22Rv1 (cell line): ENCODE measurements around the gene CTXND2.
"Not testable (repeated sequence)": the region's sequence is repeated elsewhere in the genome, so short reads cannot be mapped to it uniquely, and the experiment has no call there.

Experiments
- H3K27ac ChIP-seq: fragments of 450-650 bp; 2 replicates; pipeline ENCODE4 v1.5.1; 2017
- CTCF ChIP-seq: fragments of 450-650 bp; IDR thresholded peaks from 2 replicates; pipeline ENCODE4 v1.5.1; 2017; ENCODE audit warnings: mild to moderate bottlenecking
- ZFX ChIP-seq: fragments of 450-650 bp; IDR thresholded peaks from 2 replicates; pipeline ENCODE4 v1.6.1; 2017; ENCODE audit warnings: antibody characterized with exemption, borderline replicate concordance

Gene CTXND2

DNA sequence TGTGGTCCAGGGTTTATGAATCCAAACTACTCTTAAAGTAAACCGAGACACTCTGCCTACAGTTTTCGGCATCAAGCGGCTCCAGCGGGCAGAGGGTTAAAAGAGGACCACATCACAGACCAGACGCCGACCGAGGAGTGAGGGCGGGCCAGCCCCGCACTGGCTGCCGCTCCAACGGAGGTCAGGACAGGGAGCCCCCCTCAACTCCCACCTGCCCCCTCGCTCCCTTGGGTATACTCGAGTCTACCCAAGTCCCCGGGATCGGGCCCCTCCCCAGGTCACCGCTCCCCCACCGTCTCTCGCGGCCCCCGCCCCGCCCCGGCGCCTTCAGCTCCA, 10.8 kb upstream of the CTXND2 start:
- TF ChIP-seq ZFX (no peak), CTCF (no peak)
- peak overlapping the region; percentile 84 for H3K27ac ChIP-seq

GRCh38 chr1:150878931-150879330, 8.0 kb upstream of the CTXND2 start:
- not testable (repeated sequence) for H3K27ac ChIP-seq

DNA sequence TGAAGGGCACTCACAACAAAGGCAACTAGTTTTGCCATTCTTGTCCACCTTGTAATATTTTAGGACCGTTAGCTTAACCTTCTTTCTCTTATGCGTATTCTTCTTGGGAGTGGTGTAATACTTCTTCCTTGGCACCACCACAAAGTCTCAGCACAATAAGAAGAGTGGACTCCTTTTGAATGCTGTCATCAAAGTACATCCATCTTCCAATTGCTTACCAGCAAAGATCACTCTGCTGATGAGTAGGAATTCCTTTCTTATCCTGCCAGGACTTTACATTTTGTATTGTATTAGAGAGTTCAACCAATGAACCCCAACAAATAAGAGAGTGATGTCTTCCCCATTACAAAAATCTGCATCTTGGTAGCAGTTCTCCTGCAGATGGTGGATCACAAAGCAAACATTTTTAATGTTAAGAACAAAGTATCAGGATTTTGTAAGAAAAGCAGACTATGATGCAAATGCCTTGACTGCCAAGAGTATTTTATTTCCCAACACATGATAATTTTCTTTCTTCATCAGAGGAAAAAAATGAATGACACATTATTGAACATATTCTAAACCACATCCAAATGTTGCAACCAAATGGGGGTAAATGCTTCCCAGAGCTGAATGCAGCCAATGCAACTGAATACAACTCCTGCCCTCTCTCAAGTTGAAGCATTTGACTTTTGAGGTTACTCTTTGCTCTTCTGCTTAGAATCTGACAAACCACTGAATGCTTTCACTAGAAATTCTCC, 5.4 kb upstream of the CTXND2 start:
- H3K27ac ChIP-seq, result no peak overlapping the region
- TF ChIP-seq ZFX, result no peak
- TF ChIP-seq CTCF, result no peak

DNA sequence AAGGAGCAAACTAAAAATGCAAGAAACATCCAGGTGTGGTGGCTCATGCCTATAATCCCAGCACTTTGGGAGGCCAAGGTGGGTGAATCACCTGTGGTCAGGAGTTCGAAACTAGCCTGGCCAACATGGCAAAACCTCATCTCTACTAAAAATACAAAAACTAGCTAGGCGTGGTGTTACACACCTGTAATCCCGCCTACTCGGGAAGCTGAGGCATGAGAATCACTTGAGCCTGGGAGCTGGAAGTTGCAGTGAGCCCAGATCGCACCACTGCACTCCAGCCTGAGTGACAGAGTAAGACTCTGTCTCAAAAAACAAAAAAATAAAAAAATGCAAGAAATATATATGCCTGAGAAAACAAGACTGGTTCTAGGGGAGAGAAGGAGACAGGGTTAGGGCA, 3.8 kb upstream of the CTXND2 start:
- H3K27ac ChIP-seq, result not testable (repeated sequence)

GRCh38 chr1:150888727-150889126, 1.8 kb downstream of the CTXND2 start:
- TF ChIP-seq ZFX (no peak), CTCF (no peak)

GRCh38 chr1:150890033-150890416, 3.1 kb downstream of the CTXND2 start:
- no peak overlapping the region for H3K27ac ChIP-seq
- TF ChIP-seq ZFX, result no peak
- TF ChIP-seq CTCF, result no peak

More at GRCh38 chr1:150888727-150889126, 1.8 kb downstream of the CTXND2 start:
- no peak overlapping the region for H3K27ac ChIP-seq

DNA sequence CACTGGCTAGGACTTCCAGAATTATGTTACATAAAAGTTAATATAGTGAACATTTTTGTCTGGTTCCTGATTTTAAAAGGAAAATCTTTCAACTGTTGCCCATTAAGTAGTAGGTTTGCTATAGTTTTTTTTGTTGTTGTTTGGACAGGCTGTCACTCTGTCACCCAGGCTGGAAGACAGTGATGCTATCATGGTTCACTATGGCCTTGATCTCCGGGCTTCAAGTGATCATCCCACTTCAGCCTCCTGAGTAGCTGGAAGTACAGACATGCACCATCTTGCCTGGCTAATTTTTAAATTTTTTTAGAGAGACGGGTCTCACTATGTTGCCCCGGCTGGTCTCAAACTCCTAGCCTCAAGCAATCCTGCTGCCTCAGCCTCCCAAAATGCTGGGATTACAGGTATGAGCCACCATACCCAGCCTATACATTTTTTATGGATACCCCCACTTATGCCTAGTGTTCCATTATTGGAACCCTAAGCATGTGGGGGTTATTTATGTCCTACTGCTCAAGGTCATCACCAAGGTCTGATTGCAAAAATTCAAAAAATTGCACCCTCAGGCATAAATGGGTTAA, 6.5 kb downstream of the CTXND2 start:
- no peak overlapping the region for H3K27ac ChIP-seq
- TF ChIP-seq ZFX, result no peak
- TF ChIP-seq CTCF, result no peak

GRCh38 chr1:150895618-150896017, 8.7 kb downstream of the CTXND2 start:
- H3K27ac ChIP-seq, result no peak overlapping the region
- TF ChIP-seq CTCF (no peak), ZFX (no peak)

GRCh38 chr1:150899795-150900194, 12.9 kb downstream of the CTXND2 start:
- not testable (repeated sequence) for H3K27ac ChIP-seq
